ENCODE results near the gene PAOX.

The PAOX gene

GRCh38 chr10:133351408-133352318, 27.4 kb upstream of the PAOX start:
- Histone ChIP-seq H3K9ac (ENCODE audit: low read length) (no peak overlapping the region), H3K4me3 (ENCODE audit: low read length) (no peak overlapping the region), H3K27me3 (ENCODE audit: control insufficient read depth, insufficient read depth, low read length) (peaks cover 3% of the 10 kb centered on the region), H3K4me1 (ENCODE audit: control insufficient read depth, insufficient read depth, low read length) (peaks cover 12% of the 10 kb centered on the region), H3K36me3 (ENCODE audit: control insufficient read depth, insufficient read depth, low read length) (no peaks in the 10 kb centered on the region), H3K9me3 (ENCODE audit: control insufficient read depth, low read length) (no peaks in the 10 kb centered on the region)

- Histone ChIP-seq H3K9me3 (ENCODE audit: control insufficient read depth, low read length) (no peaks in the 10 kb centered on the region), H3K4me3 (ENCODE audit: low read length) (no peak overlapping the region), H3K36me3 (ENCODE audit: control insufficient read depth, insufficient read depth, low read length) (no peaks in the 10 kb centered on the region), H3K4me1 (ENCODE audit: control insufficient read depth, insufficient read depth, low read length) (peaks cover 10% of the 10 kb centered on the region), H3K9ac (ENCODE audit: low read length) (no peak overlapping the region), H3K27me3 (ENCODE audit: control insufficient read depth, insufficient read depth, low read length) (peaks cover 8% of the 10 kb centered on the region)
Measured at GRCh38 chr10:133353202-133353959, 25.7 kb upstream of the PAOX start.

- no peak overlapping the region for H3K4me3 ChIP-seq (ENCODE audit: low read length)
- H3K36me3 ChIP-seq (ENCODE audit: control insufficient read depth, insufficient read depth, low read length): no peaks in the 10 kb centered on the region
- H3K9me3 ChIP-seq (ENCODE audit: control insufficient read depth, low read length): no peaks in the 10 kb centered on the region
- peaks cover 14% of the 10 kb centered on the region for H3K4me1 ChIP-seq (ENCODE audit: control insufficient read depth, insufficient read depth, low read length)
- H3K9ac ChIP-seq (ENCODE audit: low read length): no peak overlapping the region
- H3K27me3 ChIP-seq (ENCODE audit: control insufficient read depth, insufficient read depth, low read length): peaks cover 8% of the 10 kb centered on the region
Measured at GRCh38 chr10:133353988-133354605, 25.0 kb upstream of the PAOX start.

- no peak overlapping the region for H3K4me3 ChIP-seq (ENCODE audit: low read length)
- H3K4me1 ChIP-seq (ENCODE audit: control insufficient read depth, insufficient read depth, low read length): peaks cover 20% of the 10 kb centered on the region
- H3K9ac ChIP-seq (ENCODE audit: low read length): no peak overlapping the region
- no peaks in the 10 kb centered on the region for H3K9me3 ChIP-seq (ENCODE audit: control insufficient read depth, low read length)
- peaks cover 6% of the 10 kb centered on the region for H3K27me3 ChIP-seq (ENCODE audit: control insufficient read depth, insufficient read depth, low read length)
- H3K36me3 ChIP-seq (ENCODE audit: control insufficient read depth, insufficient read depth, low read length): no peaks in the 10 kb centered on the region
Measured at GRCh38 chr10:133354672-133355240, 24.3 kb upstream of the PAOX start.

GRCh38 chr10:133355266-133355665, 23.8 kb upstream of the PAOX start:
- no peak overlapping the region for H3K4me3 ChIP-seq (ENCODE audit: low read length)
- no peak overlapping the region for H3K9ac ChIP-seq (ENCODE audit: low read length)
- H3K9me3 ChIP-seq (ENCODE audit: control insufficient read depth, low read length): no peaks in the 10 kb centered on the region
- no peaks in the 10 kb centered on the region for H3K36me3 ChIP-seq (ENCODE audit: control insufficient read depth, insufficient read depth, low read length)
- peaks cover 6% of the 10 kb centered on the region for H3K27me3 ChIP-seq (ENCODE audit: control insufficient read depth, insufficient read depth, low read length)
- peaks cover 25% of the 10 kb centered on the region for H3K4me1 ChIP-seq (ENCODE audit: control insufficient read depth, insufficient read depth, low read length)

GRCh38 chr10:133355991-133356390, 23.1 kb upstream of the PAOX start:
- Histone ChIP-seq H3K27me3 (ENCODE audit: control insufficient read depth, insufficient read depth, low read length) (peaks cover 6% of the 10 kb centered on the region), H3K9ac (ENCODE audit: low read length) (no peak overlapping the region), H3K36me3 (ENCODE audit: control insufficient read depth, insufficient read depth, low read length) (no peaks in the 10 kb centered on the region), H3K4me1 (ENCODE audit: control insufficient read depth, insufficient read depth, low read length) (peaks cover 29% of the 10 kb centered on the region), H3K9me3 (ENCODE audit: control insufficient read depth, low read length) (no peaks in the 10 kb centered on the region), H3K4me3 (ENCODE audit: low read length) (no peak overlapping the region)

- Histone ChIP-seq H3K4me1 (ENCODE audit: control insufficient read depth, insufficient read depth, low read length) (peaks cover 29% of the 10 kb centered on the region), H3K9ac (ENCODE audit: low read length) (peak overlapping the region; percentile 57), H3K27me3 (ENCODE audit: control insufficient read depth, insufficient read depth, low read length) (peaks cover 6% of the 10 kb centered on the region), H3K9me3 (ENCODE audit: control insufficient read depth, low read length) (no peaks in the 10 kb centered on the region), H3K36me3 (ENCODE audit: control insufficient read depth, insufficient read depth, low read length) (no peaks in the 10 kb centered on the region), H3K4me3 (ENCODE audit: low read length) (no peak overlapping the region)
Measured at GRCh38 chr10:133356549-133357284, 22.3 kb upstream of the PAOX start.

GRCh38 chr10:133357285-133358161, 21.5 kb upstream of the PAOX start, which contains the start of gene FUOM:
FUOM (minus strand) TSS chr10:133358019; CDS start chr10:133358007, 12 bp downstream.
- Histone ChIP-seq H3K4me1 (ENCODE audit: control insufficient read depth, insufficient read depth, low read length) (peaks cover 29% of the 10 kb centered on the region), H3K4me3 (ENCODE audit: low read length) (no peak within 1 kb of the TSS), H3K9me3 (ENCODE audit: control insufficient read depth, low read length) (no peaks in the 10 kb centered on the region), H3K9ac (ENCODE audit: low read length) (peak within 1 kb of the TSS; percentile 57), H3K36me3 (ENCODE audit: control insufficient read depth, insufficient read depth, low read length) (no peaks in the 10 kb centered on the region), H3K27me3 (ENCODE audit: control insufficient read depth, insufficient read depth, low read length) (peaks cover 6% of the 10 kb centered on the region)

- Histone ChIP-seq H3K36me3 (ENCODE audit: control insufficient read depth, insufficient read depth, low read length) (no peaks in the 10 kb centered on the region), H3K9ac (ENCODE audit: low read length) (no peak overlapping the region), H3K27me3 (ENCODE audit: control insufficient read depth, insufficient read depth, low read length) (peaks cover 6% of the 10 kb centered on the region), H3K4me3 (ENCODE audit: low read length) (no peak overlapping the region), H3K9me3 (ENCODE audit: control insufficient read depth, low read length) (no peaks in the 10 kb centered on the region), H3K4me1 (ENCODE audit: control insufficient read depth, insufficient read depth, low read length) (peaks cover 29% of the 10 kb centered on the region)
Measured at GRCh38 chr10:133358162-133358924, 20.7 kb upstream of the PAOX start.

GRCh38 chr10:133358925-133359310, 20.1 kb upstream of the PAOX start:
- Histone ChIP-seq H3K4me3 (ENCODE audit: low read length) (no peak overlapping the region), H3K4me1 (ENCODE audit: control insufficient read depth, insufficient read depth, low read length) (peaks cover 29% of the 10 kb centered on the region), H3K36me3 (ENCODE audit: control insufficient read depth, insufficient read depth, low read length) (no peaks in the 10 kb centered on the region), H3K9me3 (ENCODE audit: control insufficient read depth, low read length) (no peaks in the 10 kb centered on the region), H3K9ac (ENCODE audit: low read length) (no peak overlapping the region), H3K27me3 (ENCODE audit: control insufficient read depth, insufficient read depth, low read length) (peaks cover 6% of the 10 kb centered on the region)
